Breast epithelium (tissue), 3 donors: Measurements from ENCODE around the gene R3HDM4.

Experiments used
- POLR2A ChIP-seq: fragments of 450-650 bp; IDR thresholded peaks from one replicate; pipeline ENCODE4 v1.6.1; 2016; ENCODE audit warnings: antibody characterized with exemption, mild to moderate bottlenecking, moderate library complexity
- POLR2AphosphoS5 ChIP-seq, 3 donors: sonication (generic); formaldehyde crosslinking; IDR thresholded peaks; one replicate each; pipeline ENCODE4 v1.6.1; 2017; ENCODE audit warnings: antibody characterized with exemption in 3 of 3
- TF ChIP-seq, protein P1 (sequence below), 3 donors: fragments of 450-650 bp; IDR thresholded peaks; one replicate each; pipeline ENCODE4 v1.5.1; 2016 to 2017; ENCODE audit warnings: antibody characterized with exemption in 3 of 3, mild to moderate bottlenecking in 3 of 3, moderate library complexity in 3 of 3

DNA sequence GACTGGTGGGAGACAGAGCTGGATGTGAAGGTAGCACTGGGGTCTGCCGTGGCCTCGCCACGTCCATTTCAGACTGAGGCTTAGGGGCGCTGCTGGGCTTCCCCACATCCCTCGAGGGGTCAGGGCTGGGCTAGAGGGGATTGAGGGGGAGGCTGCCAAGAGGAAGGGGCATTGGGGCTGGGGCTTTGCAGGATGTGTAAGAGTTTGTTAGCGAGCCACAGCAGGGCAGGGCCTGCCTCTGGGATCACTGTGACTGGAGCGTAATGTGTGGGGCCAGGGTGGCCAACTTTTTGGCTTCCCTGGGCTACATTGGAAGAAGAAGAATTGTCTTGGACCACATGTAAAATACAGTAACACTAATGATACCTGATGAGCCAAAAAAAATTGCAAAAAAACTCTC, 26.9 kb upstream of the R3HDM4 start:
- TF ChIP-seq, protein P1, sequence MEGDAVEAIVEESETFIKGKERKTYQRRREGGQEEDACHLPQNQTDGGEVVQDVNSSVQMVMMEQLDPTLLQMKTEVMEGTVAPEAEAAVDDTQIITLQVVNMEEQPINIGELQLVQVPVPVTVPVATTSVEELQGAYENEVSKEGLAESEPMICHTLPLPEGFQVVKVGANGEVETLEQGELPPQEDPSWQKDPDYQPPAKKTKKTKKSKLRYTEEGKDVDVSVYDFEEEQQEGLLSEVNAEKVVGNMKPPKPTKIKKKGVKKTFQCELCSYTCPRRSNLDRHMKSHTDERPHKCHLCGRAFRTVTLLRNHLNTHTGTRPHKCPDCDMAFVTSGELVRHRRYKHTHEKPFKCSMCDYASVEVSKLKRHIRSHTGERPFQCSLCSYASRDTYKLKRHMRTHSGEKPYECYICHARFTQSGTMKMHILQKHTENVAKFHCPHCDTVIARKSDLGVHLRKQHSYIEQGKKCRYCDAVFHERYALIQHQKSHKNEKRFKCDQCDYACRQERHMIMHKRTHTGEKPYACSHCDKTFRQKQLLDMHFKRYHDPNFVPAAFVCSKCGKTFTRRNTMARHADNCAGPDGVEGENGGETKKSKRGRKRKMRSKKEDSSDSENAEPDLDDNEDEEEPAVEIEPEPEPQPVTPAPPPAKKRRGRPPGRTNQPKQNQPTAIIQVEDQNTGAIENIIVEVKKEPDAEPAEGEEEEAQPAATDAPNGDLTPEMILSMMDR (IDR thresholded peaks at IDR 0.05) = no peak
- TF ChIP-seq POLR2A (no peak), POLR2AphosphoS5 (IDR thresholded peaks at IDR 0.05) (no peak)
